Cardiac ventricle fibroblast (primary cell): Measurements from ENCODE around the gene IL1F10. TPM values are rescaled to one million over a fixed set of nuclear protein-coding genes. Genes with fewer than 3 reads are reported as not detected.

Experiments
- total RNA-seq: library from RNA; depleted of rRNA; stranded (reverse); fragments of >200 nt; gene quantifications from 2 replicates; pipeline ENCODE4 v1.2.3, GENCODE V29; 2015

IL1F10 gene, protein sequence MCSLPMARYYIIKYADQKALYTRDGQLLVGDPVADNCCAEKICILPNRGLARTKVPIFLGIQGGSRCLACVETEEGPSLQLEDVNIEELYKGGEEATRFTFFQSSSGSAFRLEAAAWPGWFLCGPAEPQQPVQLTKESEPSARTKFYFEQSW
- total RNA-seq: not detected in 2 replicates

GRCh38 chr2:113067681-113068080, at the start of gene IL1F10:
Gene IL1F10, plus strand, starts transcription at chr2:113067970. Its CDS starts 4,769 bp downstream, at chr2:113072739.

GRCh38 chr2:113052396-113052917, 15.3 kb upstream of the IL1F10 start, which contains the start of gene IL36B:
Gene IL36B, minus strand, starts transcription at chr2:113052867.

DNA sequence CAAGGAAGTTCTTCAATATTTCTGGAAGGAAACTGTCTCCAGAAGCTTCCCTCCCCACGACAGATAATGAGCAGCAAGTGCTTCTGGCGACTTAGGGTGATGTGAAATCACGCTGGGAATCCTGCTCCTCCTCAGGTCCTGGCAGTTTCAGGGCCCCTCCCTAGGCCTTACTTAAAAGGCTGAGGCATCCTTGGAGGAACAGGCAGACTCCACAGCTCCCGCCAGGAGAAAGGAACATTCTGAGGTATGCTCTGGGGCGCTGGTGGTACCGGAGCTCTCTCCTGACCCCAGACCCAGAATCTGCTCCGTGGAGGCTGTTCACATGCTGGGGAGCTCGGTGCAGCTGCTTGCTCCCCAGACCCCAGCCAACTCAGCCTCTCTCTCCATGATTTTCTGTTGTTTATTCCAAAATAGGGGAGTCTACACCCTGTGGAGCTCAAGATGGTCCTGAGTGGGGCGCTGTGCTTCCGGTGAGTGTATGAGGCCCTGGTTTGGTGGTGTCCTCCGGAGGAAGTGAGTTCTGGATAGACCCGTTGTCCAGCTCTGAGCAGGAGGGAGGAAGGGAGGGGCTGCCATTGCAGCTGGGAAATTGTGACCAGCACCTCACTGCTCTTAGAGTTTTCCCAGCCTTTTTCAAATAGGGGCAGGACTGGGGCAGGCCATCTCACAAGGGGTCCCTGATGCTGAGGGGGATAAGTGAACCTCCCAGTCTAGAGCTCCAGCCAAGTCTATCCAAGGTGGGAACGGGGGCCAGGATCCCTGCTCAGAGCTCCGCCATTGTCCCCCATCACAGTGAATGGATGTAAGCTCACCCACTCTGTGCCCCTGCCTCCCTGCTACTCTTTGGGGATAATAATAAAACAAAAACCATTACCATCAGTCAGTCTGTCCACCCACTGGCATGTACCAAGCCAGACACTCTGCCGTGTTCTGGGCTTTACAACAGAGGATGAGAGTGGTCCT, 8.5 kb upstream of the IL1F10 start, which contains the start of gene IL36RN:
Gene IL36RN, plus strand, starts transcription at position 201 of the 963 bp plus-strand sequence. Its CDS starts 241 bp downstream, at position 442.

Other genes with a start within 250 kb of the IL1F10 start
- gene IL1B, start 231.2 kb upstream of the IL1F10 start, total RNA-seq: 0.25 and 0.44 TPM in 2 replicates
- gene IL37, start 156.8 kb upstream of the IL1F10 start, total RNA-seq: not detected in 2 replicates
- not detected in 2 replicates for gene IL36G, start 90.0 kb upstream of the IL1F10 start, total RNA-seq
- gene IL36A, start 62.5 kb upstream of the IL1F10 start, total RNA-seq: not detected in 2 replicates
- gene IL36B, start 15.1 kb upstream of the IL1F10 start, total RNA-seq: not detected in 2 replicates
- gene IL36RN, start 8.8 kb upstream of the IL1F10 start, total RNA-seq: not detected in 2 replicates
- gene IL1RN, start 59.6 kb downstream of the IL1F10 start, total RNA-seq: not detected in 2 replicates
- 0.69 and 1.4 TPM in 2 replicates for gene PSD4, start 106.0 kb downstream of the IL1F10 start, total RNA-seq
- gene PAX8, start 211.0 kb downstream of the IL1F10 start, total RNA-seq: 1.9 and 3.0 TPM in 2 replicates